HG03064 (cell line): ENCODE measurements around the gene IRF4.
"Not testable (repeated sequence)": the region's sequence is repeated elsewhere in the genome, so short reads cannot be mapped to it uniquely, and the experiment has no call there.

Experiments
- ATAC-seq: cut with Tn5 transposase; IDR thresholded peaks from one replicate; pipeline ENCODE4 v1.9.1; 2021; ENCODE audit warnings: low read depth; ENCODE audit not compliant: unreplicated experiment

IRF4 gene

GRCh38 chr6:364609-365540 lies 26.7 kb upstream of the IRF4 start:
- no peak for ATAC-seq

- ATAC-seq, result no peak
Measured at GRCh38 chr6:365835-366234, 25.7 kb upstream of the IRF4 start.

- no peak for ATAC-seq
Measured at GRCh38 chr6:366389-367297, 24.9 kb upstream of the IRF4 start.

- no peak for ATAC-seq
Measured at GRCh38 chr6:367298-367794, 24.2 kb upstream of the IRF4 start.

DNA sequence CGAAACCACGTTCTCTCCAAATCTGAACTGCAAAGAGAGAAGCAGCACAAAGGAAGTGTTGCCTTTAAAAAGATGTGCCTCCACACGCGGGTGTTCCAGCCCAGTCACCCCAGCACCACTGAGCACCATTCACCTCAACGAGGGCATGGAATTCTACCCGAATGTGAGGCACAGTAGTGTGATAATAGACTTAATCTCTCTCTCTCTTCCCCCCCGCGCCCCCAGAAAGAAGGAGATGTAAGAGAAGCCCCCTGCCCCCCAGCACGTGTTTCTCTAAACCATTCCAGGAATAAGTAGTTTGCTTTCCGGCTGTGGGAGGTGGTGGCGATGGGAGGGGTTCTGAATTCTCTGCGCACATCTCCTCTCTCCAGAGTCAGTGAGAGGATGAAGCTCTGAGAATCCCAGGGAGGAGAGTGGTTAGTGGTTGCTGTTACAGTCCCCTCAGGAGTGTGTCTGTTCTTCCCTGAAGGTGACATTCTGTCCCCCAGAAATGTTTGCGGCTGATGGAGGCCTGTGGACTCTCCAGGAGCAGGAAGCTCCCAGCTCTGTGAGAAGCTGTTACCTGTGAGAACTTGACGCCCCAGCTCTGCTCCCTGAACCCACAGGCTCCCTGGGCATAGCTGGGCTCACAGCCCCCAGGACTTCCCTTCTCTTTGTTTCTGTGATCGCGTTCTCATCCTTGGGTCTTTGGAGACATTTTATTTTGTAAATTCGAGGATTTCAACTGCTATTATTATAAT lies 23.5 kb upstream of the IRF4 start:
- ATAC-seq, result no peak

DNA sequence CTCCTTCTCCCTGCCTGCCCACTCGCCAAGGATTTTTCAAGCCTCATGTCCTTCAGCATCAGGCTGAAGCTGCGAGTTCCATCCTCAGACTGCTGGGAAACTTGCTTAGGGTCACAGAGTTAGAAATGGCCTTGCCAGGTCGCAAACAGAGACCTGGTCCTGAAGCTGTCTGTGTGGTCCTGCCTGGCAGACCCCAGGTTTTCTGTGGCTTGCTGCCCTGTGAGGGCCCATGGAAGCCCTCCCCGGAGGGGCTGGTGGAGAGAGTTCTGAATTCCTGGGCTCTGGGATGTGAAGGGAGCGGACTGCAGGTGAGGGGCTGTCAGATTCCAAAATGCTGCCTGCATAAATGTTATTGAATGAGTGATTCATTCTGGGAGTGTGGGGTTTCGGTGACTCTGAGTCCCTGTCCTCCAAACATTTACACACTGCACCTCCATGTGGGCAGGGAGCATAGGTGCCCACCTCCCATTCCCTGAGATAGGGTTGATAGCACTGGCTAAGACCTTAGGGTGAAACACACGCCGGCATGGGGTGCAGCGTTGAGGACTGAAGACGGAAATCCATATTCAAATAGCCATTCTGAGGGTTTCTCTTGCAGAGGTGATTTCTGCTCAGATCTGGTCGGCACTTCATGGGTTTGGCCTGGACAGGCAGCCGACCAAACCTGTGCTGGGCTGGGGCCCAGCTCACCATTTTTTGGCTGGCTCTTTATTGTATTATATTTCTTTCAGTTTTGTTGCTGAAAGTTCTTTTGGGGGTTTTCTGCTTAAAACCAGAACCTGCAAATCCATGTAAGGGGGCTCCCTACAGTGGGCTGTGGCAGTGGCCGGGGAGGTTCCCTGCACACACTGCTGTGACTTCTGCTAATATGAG lies 21.8 kb upstream of the IRF4 start:
- no peak for ATAC-seq

- no peak for ATAC-seq
Measured at GRCh38 chr6:370555-370954, 21.0 kb upstream of the IRF4 start.

DNA sequence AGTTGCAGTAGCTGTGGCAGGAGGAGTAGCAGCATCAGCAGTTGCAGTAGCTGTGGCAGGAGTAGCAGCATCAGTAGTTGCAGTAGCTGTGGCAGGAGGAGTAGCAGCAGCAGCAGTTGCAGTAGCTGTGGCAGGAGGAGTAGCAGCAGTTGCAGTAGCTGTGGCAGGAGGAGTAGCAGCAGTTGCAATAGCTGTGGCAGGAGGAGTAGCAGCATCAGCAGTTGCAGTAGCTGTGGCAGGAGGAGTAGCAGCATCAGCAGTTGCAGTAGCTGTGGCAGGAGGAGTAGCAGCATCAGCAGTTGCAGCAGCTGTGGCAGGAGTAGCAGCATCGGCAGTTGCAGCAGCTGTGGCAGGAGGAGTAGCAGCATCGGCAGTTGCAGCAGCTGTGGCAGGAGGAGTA lies 19.7 kb upstream of the IRF4 start:
- not testable (repeated sequence) for ATAC-seq

DNA sequence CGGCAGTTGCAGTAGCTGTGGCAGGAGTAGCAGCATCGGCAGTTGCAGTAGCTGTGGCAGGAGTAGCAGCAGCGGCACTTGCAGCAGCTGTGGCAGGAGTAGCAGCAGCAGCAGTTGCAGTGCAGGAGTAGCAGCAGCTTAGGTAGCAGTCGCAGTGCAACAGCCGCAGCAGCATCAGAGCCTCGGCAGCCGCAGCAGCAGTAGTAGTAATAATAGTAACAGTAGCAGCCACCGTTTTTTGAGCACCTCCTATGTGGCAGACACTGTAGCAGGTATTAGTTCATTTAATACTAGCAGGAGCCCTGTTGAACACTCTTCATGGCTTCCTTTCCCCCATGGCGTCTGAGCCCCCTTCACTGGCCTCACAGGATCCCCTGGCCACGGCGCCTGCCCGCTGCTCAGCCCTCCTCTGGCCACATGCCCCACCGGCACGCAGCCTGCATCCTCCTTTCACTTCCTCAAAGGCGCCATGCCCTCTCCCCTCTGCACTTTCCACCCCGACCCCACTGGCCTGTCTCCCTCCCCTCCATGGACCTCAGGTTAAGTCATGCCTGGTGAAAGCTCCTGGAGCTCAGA lies 19.1 kb upstream of the IRF4 start:
- ATAC-seq, result no peak

GRCh38 chr6:373031-373430 lies 18.5 kb upstream of the IRF4 start:
- ATAC-seq, result no peak

DNA sequence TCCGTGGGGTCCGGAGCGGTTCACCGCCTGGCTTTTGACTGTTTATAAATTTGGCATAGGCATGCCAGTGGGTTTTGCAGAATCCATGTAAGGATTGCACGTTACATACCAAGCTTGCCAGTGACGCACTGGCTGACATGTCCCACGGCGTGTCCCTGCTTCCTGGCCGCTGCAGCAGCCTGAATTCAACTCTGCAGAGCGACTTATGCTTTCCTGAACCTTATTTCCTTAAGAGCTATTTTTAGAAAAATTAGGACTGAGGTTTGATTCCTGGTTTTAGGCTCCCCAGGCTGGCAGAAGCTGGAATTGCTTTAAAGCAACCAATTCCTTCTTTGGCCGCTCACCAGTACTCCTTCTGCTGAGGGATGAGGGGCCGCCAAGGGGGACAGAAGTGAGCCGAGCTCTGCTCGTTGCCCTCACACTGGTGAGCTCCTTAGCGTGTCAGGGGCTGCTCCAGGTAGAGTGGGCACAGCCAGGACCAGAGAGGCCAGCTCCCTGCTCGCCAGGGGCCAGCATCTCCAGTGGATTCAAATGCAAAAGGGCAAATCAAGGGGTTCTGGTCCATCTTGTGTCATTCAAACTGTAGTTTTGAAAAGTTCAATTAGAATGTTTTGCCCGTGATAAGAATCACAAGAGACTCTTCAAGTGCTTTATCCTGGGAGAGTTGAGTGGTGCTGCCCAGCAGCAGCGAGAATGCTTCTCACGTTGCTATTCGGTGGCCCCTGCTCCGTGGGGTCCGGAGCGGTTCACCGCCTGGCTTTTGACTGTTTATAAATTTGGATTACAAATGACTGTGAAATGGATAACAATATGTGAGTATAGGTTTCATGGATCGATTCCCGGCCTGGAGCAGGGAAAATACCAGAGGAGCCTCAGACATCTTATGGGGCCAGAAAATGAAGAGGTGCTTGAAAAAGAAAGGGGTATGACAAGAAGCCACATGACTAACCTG lies 17.5 kb upstream of the IRF4 start:
- ATAC-seq, result no peak

- ATAC-seq, result no peak
Measured at GRCh38 chr6:374956-375355, 16.6 kb upstream of the IRF4 start.

GRCh38 chr6:376827-377640 lies 14.5 kb upstream of the IRF4 start:
- ATAC-seq, result no peak

GRCh38 chr6:377641-378020 lies 13.9 kb upstream of the IRF4 start:
- not testable (repeated sequence) for ATAC-seq

GRCh38 chr6:378090-378957 lies 13.2 kb upstream of the IRF4 start:
- no peak for ATAC-seq

DNA sequence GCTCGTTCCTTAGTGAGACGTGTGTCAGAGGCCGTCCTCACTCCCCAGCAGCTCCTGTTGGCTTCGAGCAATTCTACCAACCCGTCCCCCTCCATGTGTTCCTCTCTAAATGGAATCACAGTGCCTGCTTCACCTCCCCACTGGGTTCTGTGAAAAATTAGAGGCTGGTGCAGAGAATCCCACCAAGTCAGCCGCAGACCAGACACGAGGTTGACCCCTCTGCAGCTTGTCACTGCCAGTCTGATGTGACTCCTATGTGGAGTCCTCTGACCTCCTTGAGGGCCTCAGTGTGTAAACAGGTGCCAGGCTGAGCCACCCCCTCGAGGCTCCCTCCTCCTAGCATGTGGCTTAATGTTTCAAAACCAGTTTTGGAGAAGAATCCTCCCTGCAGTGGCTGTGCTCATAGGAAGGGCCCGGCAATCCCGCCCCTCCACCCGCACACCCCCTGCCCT lies 12.6 kb upstream of the IRF4 start:
- ATAC-seq, result no peak
